Activated CD4-positive, alpha-beta T cell treated with anti-CD3 and anti-CD28 coated beads for 36 hours (primary cell): ENCODE measurements around the gene TMED7. TPM values are rescaled to one million over a fixed set of nuclear protein-coding genes. Genes with fewer than 3 reads are reported as not detected.

Source experiments
- ATAC-seq: fragments of 200-7000 bp; cut with Tn5 transposase; one replicate; pipeline ENCODE4 v1.10.0; 2021; ENCODE audit warnings: mild to moderate bottlenecking, moderate library complexity
- CTCF ChIA-PET: fragments of 350-600 bp; sonication (Branson Sonifier 250); formaldehyde crosslinking; loops from one replicate; lab custom pipeline; 2021; ENCODE audit warnings: antibody characterized with exemption; lab: Charles Lee
- POLR2A ChIA-PET: fragments of 350-600 bp; sonication (Branson Sonifier 250); formaldehyde crosslinking; loops from one replicate; lab custom pipeline; 2021; ENCODE audit warnings: antibody characterized with exemption, inconsistent platforms; lab: Charles Lee
- DNase-seq: peaks from one replicate; pipeline ENCODE4 v3.0.0-alpha.2; 2020
- H3K27ac Mint-ChIP-seq: one replicate; pipeline ENCODE4 v1.8.0; 2021; ENCODE audit warnings: mixed read lengths
- H3K27me3 Mint-ChIP-seq: one replicate; pipeline ENCODE4 v1.8.0; 2021; ENCODE audit warnings: mixed read lengths
- H3K36me3 Mint-ChIP-seq: one replicate; pipeline ENCODE4 v1.8.0; 2021; ENCODE audit warnings: low read depth, mixed read lengths
- H3K4me1 Mint-ChIP-seq: one replicate; pipeline ENCODE4 v1.8.0; 2021; ENCODE audit warnings: mixed read lengths
- H3K4me3 Mint-ChIP-seq: one replicate; pipeline ENCODE4 v1.8.0; 2021; ENCODE audit warnings: mild to moderate bottlenecking, moderate library complexity, mixed read lengths
- H3K9me3 Mint-ChIP-seq: one replicate; pipeline ENCODE4 v1.8.0; 2021; ENCODE audit warnings: low read depth, mixed read lengths
- intact Hi-C, 2 experiments: fragments of 100-400 bp; cut with DNase I in 1 of 2; cut with micrococcal nuclease in 1 of 2; formaldehyde crosslinking; loops; one replicate each; pipeline versions ENCODE4 v1.14.2 to v1.15.1; 2022 to 2024; cut with DNase I, micrococcal nuclease
- total RNA-seq, 2 experiments: library from RNA; stranded (reverse); gene quantifications; one replicate each; pipeline ENCODE4 v1.2.3, GENCODE V29; 2021

Gene TMED7
- total RNA-seq, 2 experiments from 2014 or later: 31.4 to 36.8 TPM

DNA sequence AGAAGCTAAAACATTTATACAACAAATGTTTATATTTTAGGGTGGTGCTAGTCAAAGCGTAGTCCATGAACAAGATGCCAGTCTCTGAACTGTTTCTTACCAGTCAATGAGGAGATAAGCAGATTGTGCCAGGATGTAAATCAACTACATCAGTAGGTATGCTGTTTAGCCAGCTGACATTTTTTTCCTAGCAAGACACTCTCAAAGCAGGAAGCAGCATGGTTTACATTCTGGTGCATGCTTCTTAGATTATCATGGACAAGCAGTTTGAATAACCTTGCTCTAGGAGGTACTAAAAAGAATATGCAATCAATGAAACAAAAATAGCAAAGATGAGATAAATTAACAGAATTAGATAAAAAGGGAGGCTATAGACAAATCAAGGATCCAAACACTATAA, 40.6 kb downstream of the TMED7 start:
- Mint-ChIP-seq H3K27ac (no peak overlapping the region), H3K9me3 (no peaks in the 10 kb centered on the region), H3K36me3 (no peaks in the 10 kb centered on the region), H3K4me3 (no peak overlapping the region), H3K4me1 (no peaks in the 10 kb centered on the region), H3K27me3 (no peaks in the 10 kb centered on the region)
- DNase-seq (no peak), ATAC-seq (no peak)
- ChIA-PET POLR2A (no interaction called here), CTCF (interaction anchor here (4.9 kb wide), 1 partner anchor 276 kb away, joined by 30 read pairs; no protein-coding TSS in a partner anchor)
- intact Hi-C loops: loop anchor here in 1 of 2 experiments (5.0 kb wide), 1 partner anchor 198 kb away; no protein-coding TSS in a partner anchor

- intact Hi-C loops: no loop called here
- CTCF ChIA-PET: interaction anchor here (4.9 kb wide), 1 partner anchor 275 kb away, joined by 30 read pairs; no protein-coding TSS in a partner anchor
- Mint-ChIP-seq H3K4me1 (no peaks in the 10 kb centered on the region), H3K27me3 (no peaks in the 10 kb centered on the region), H3K4me3 (no peak overlapping the region), H3K36me3 (no peaks in the 10 kb centered on the region), H3K27ac (no peak overlapping the region), H3K9me3 (no peaks in the 10 kb centered on the region)
- ATAC-seq (no peak), DNase-seq (no peak)
- POLR2A ChIA-PET: no interaction called here
Observed at GRCh38 chr5:115584501-115584900, 41.3 kb downstream of the TMED7 start.

DNA sequence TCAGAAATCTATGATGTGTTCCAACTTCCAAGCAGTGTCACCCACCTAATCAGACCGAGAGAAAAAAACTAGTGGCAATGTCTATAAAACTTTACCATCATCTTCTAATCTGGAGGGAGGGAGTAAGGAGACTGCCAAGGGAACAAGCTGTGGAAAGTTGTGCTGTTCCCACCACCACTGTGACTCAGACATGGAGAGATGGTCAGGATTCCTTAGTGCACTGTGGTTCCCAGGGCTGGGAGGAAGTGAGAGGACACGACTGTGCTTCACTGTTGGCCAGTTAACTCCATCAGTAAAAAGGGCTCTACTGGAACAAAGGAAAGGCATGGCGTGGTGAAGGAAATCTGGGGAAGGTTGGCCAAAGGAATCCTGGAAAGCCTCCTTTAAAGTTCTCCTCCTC, 42.4 kb downstream of the TMED7 start:
- intact Hi-C loops: no loop called here
- Mint-ChIP-seq H3K36me3 (no peaks in the 10 kb centered on the region), H3K4me3 (no peak overlapping the region), H3K27me3 (no peaks in the 10 kb centered on the region), H3K9me3 (no peaks in the 10 kb centered on the region), H3K4me1 (no peaks in the 10 kb centered on the region), H3K27ac (no peak overlapping the region)
- no peak for ATAC-seq
- no peak for DNase-seq
- CTCF ChIA-PET: interaction anchor here (0.5 to 4.9 kb wide), 2 partner anchors 274 to 297 kb away, joined by 3 to 30 read pairs; no protein-coding TSS in a partner anchor
- POLR2A ChIA-PET: no interaction called here

DNA sequence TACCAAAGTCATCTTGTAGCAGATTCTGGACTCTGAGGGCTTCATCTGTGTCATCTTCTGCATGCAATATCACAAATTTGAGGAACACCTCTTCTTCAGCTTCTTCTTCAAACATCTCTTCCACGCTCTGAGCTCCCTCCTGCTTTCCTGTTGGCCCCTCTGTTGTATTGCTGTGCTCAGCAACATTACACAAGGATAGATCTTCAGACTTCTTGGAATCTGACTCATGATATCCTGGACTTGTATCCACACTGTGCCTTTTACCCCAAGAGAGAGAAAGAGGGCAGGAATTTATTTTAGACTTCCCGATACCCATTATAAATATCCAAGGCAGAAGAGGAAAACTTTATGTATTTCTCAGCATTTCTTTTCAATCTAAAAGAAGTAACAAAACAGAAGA, 44.9 kb downstream of the TMED7 start:
- Mint-ChIP-seq H3K27me3 (no peaks in the 10 kb centered on the region), H3K36me3 (peaks cover 1% of the 10 kb centered on the region), H3K4me1 (no peaks in the 10 kb centered on the region), H3K4me3 (no peak overlapping the region), H3K27ac (no peak overlapping the region), H3K9me3 (no peaks in the 10 kb centered on the region)
- CTCF ChIA-PET: interaction anchor here (1.0 to 4.9 kb wide), 3 partner anchors 9 to 294 kb away, joined by 3 to 30 read pairs (median 5); no protein-coding TSS in a partner anchor
- POLR2A ChIA-PET: no interaction called here
- intact Hi-C loops: no loop called here
- DNase-seq (no peak), ATAC-seq (no peak)

DNA sequence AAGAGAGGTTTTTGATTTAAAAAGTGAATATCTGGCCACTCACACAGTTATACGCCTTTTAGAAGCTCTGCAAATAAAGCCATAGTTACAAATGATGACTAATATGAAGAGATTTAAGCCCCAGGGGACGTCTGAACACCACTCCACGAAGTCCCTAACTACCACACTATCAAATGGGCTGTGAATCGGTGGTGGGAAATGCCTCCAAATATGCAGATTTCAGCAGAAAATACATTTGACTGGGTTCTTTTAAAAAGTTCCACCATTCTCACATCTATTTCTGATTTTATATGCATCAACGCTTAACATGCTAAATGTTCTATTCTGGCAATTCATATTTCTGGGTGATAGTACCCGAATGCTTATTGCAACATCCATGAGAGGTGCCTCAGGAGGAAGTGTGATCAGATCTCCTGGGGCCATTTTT, 46.1 kb downstream of the TMED7 start:
- Mint-ChIP-seq H3K27me3 (no peaks in the 10 kb centered on the region), H3K4me1 (no peaks in the 10 kb centered on the region), H3K27ac (no peak overlapping the region), H3K9me3 (no peaks in the 10 kb centered on the region), H3K4me3 (no peak overlapping the region), H3K36me3 (peaks cover 1% of the 10 kb centered on the region)
- POLR2A ChIA-PET: no interaction called here
- ATAC-seq (no peak), DNase-seq (no peak)
- CTCF ChIA-PET: no interaction called here
- intact Hi-C loops: loop anchor here in 1 of 2 experiments (10.0 kb wide), 1 partner anchor 485 kb away; no protein-coding TSS in a partner anchor

DNA sequence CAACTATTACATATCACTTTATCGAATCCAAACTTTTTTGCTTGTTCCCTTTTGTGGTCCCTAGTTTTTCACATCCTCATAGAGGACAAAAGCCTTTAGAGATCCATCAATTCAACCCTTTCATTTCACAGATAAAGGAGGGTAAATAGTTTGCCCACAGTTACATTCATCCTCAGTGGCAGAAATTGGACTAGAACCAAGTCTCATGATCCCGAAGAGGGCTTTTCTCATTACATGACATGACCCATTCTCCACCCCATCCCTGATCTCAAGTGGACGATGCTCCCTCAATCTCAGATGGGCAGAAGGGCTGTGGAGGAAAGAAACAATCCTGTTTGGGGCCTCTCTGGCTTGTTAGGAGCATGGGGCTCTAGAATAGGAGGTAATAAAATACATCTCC, 46.6 kb downstream of the TMED7 start:
- Mint-ChIP-seq H3K4me1 (peaks cover 3% of the 10 kb centered on the region), H3K36me3 (peaks cover 1% of the 10 kb centered on the region), H3K27ac (no peak overlapping the region), H3K9me3 (no peaks in the 10 kb centered on the region), H3K4me3 (no peak overlapping the region), H3K27me3 (no peaks in the 10 kb centered on the region)
- POLR2A ChIA-PET: no interaction called here
- no peak for ATAC-seq
- CTCF ChIA-PET: no interaction called here
- DNase-seq: no peak
- intact Hi-C loops: loop anchor here in 1 of 2 experiments (10.0 kb wide), 1 partner anchor 484 kb away; no protein-coding TSS in a partner anchor

GRCh38 chr5:115578657-115579056, 47.2 kb downstream of the TMED7 start:
- Mint-ChIP-seq H3K27me3 (no peaks in the 10 kb centered on the region), H3K4me3 (no peak overlapping the region), H3K36me3 (peaks cover 1% of the 10 kb centered on the region), H3K9me3 (no peaks in the 10 kb centered on the region), H3K27ac (no peak overlapping the region), H3K4me1 (peaks cover 3% of the 10 kb centered on the region)
- CTCF ChIA-PET: interaction anchor here (0.6 kb wide), 1 partner anchor 61 kb away, joined by 3 read pairs; no protein-coding TSS in a partner anchor
- no peak for ATAC-seq
- POLR2A ChIA-PET: no interaction called here
- no peak for DNase-seq
- intact Hi-C loops: loop anchor here in 1 of 2 experiments (10.0 kb wide), 1 partner anchor 484 kb away; no protein-coding TSS in a partner anchor

DNA sequence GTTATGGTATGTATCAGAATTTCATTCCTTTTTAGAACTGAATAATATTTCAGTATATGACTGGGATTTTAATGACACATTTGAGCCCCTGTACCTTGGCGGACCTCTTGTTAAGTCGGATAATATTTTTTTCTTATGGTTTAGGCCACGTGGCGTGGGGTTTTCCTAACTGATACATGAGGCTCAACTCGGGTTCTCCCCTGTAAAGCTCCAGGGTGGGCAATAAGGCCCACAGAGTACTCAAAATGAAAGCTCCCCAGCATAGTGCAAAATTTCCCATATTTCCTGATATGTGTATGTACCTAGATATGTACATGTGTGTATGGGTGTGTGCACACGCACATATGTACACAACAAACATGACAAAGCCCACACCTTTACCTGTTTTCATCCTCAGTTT, 48.1 kb downstream of the TMED7 start:
- Mint-ChIP-seq H3K27ac (no peak overlapping the region), H3K27me3 (no peaks in the 10 kb centered on the region), H3K9me3 (no peaks in the 10 kb centered on the region), H3K4me3 (no peak overlapping the region), H3K36me3 (peaks cover 1% of the 10 kb centered on the region), H3K4me1 (peaks cover 3% of the 10 kb centered on the region)
- ChIA-PET CTCF (interaction anchor here (1.5 kb wide), 1 partner anchor 268 kb away, joined by 8 read pairs; no protein-coding TSS in a partner anchor), POLR2A (no interaction called here)
- intact Hi-C loops: loop anchor here in 1 of 2 experiments (10.0 kb wide), 1 partner anchor 483 kb away; no protein-coding TSS in a partner anchor
- DNase-seq (no peak), ATAC-seq (no peak)

DNA sequence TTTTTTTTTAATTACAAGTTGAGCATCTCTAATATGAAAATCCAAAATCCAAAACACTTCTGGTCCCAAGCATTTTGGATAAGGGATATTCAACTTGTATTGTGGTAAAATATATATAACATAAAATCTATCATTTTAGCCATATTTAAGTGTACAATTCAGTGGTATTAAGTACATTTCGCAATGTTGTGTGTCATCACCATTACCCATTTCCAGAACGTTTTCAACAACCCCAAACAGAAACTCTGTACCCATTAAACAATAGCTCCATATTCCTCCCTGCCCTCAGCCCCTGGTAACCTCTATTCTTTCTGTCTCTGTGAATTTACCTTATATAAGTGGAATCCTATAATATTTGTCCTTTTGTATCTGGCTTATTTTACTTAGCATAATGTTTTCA, 48.5 kb downstream of the TMED7 start:
- Mint-ChIP-seq H3K36me3 (peaks cover 1% of the 10 kb centered on the region), H3K9me3 (no peaks in the 10 kb centered on the region), H3K4me1 (peaks cover 3% of the 10 kb centered on the region), H3K27ac (no peak overlapping the region), H3K4me3 (no peak overlapping the region), H3K27me3 (no peaks in the 10 kb centered on the region)
- ATAC-seq: no peak
- ChIA-PET CTCF (interaction anchor here (0.6 to 1.5 kb wide), 3 partner anchors 32 to 268 kb away, joined by 3 to 8 read pairs (median 4); no protein-coding TSS in a partner anchor), POLR2A (no interaction called here)
- intact Hi-C loops: loop anchor here in 1 of 2 experiments (10.0 kb wide), 1 partner anchor 483 kb away; no protein-coding TSS in a partner anchor
- DNase-seq: no peak

GRCh38 chr5:115575167-115576070, 50.4 kb downstream of the TMED7 start:
- intact Hi-C loops: loop anchor here (2.0 to 10.0 kb wide), 2 partner anchors 477 to 481 kb away; no protein-coding TSS in a partner anchor
- POLR2A ChIA-PET: no interaction called here
- H3K4me1 Mint-ChIP-seq: peaks cover 3% of the 10 kb centered on the region

DNA sequence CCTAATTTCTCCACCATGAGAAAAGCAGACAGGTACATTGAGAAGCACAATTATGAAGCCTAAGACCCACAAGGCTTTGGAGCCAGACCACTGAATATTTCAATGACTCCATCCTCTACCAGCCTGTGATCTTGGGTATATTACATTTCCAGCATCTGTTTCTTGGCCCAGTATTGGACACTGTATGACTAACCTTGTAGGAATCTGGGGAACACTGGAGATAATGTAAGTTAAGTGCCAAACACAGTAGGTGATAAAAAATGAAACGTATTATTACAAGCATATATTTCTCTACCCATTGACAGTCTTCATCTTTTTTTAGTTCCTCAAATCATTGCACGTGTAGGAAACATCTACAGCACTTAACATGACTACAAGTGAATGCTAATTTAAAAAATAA, 52.7 kb downstream of the TMED7 start:
- H3K4me1 Mint-ChIP-seq: peaks cover 3% of the 10 kb centered on the region
- ATAC-seq: no peak
- no peak overlapping the region for H3K4me3 Mint-ChIP-seq
- intact Hi-C loops: loop anchor here (5.0 to 10.0 kb wide), 2 partner anchors 196 to 478 kb away; no protein-coding TSS in a partner anchor
- peaks cover 1% of the 10 kb centered on the region for H3K36me3 Mint-ChIP-seq
- H3K27ac Mint-ChIP-seq: no peak overlapping the region
- no peak for DNase-seq
- no peaks in the 10 kb centered on the region for H3K27me3 Mint-ChIP-seq
- CTCF ChIA-PET: interaction anchor here (0.6 to 7.5 kb wide), 6 partner anchors 9 to 265 kb away, joined by 3 to 146 read pairs (median 4); no protein-coding TSS in a partner anchor
- POLR2A ChIA-PET: no interaction called here
- H3K9me3 Mint-ChIP-seq: no peaks in the 10 kb centered on the region

More at GRCh38 chr5:115575167-115576070, 50.4 kb downstream of the TMED7 start:
- Mint-ChIP-seq H3K36me3 (peaks cover 1% of the 10 kb centered on the region), H3K9me3 (no peaks in the 10 kb centered on the region), H3K27me3 (no peaks in the 10 kb centered on the region), H3K4me3 (no peak overlapping the region), H3K27ac (no peak overlapping the region)
- ATAC-seq: no peak
- DNase-seq: no peak
- CTCF ChIA-PET: interaction anchor here (0.6 to 7.5 kb wide), 24 partner anchors 14 to 477 kb away, joined by 3 to 146 read pairs (median 4); partner anchors contain the start of genes FEM1C and PGGT1B
